NCI-H2227 (cell line): ENCODE results near the gene SSH3.

ENCODE experiments used
- DNase-seq: peaks from one replicate; lab custom pipeline; 2025; ENCODE audit not compliant: unreplicated experiment; lab: John Stamatoyannopoulos, UW

Gene SSH3

GRCh38 chr11:67290801-67291200 is 12.5 kb upstream of the SSH3 start:
- DNase-seq: peak; percentile 50

- DNase-seq: no peak
Observed at GRCh38 chr11:67291481-67292381, 11.6 kb upstream of the SSH3 start.

- no peak for DNase-seq
Observed at GRCh38 chr11:67292671-67293070, 10.7 kb upstream of the SSH3 start.

GRCh38 chr11:67293090-67293489 is 10.2 kb upstream of the SSH3 start:
- no peak for DNase-seq

GRCh38 chr11:67295846-67296245 is 7.5 kb upstream of the SSH3 start:
- DNase-seq: peak; percentile 18

GRCh38 chr11:67298786-67299185 is 4.5 kb upstream of the SSH3 start:
- no peak for DNase-seq

GRCh38 chr11:67299471-67300191 is 3.7 kb upstream of the SSH3 start:
- no peak for DNase-seq

- no peak for DNase-seq
Observed at GRCh38 chr11:67300256-67300755, 3.0 kb upstream of the SSH3 start.

GRCh38 chr11:67300756-67301312 is 2.5 kb upstream of the SSH3 start:
- no peak for DNase-seq

GRCh38 chr11:67301313-67301921 is 1.9 kb upstream of the SSH3 start:
- no peak for DNase-seq

- peak; percentile 82 for DNase-seq
Observed at GRCh38 chr11:67301951-67302516, 1.3 kb upstream of the SSH3 start.

GRCh38 chr11:67302571-67303131 is 679 bp upstream of the SSH3 start:
- peak; percentile 45 for DNase-seq

GRCh38 chr11:67303835-67304411 is 593 bp downstream of the SSH3 start:
- peak; percentile 45 for DNase-seq

GRCh38 chr11:67304511-67305113 is 1.3 kb downstream of the SSH3 start:
- no peak for DNase-seq

- no peak for DNase-seq
Observed at GRCh38 chr11:67306769-67307544, 3.6 kb downstream of the SSH3 start.

GRCh38 chr11:67307545-67308001 is 4.2 kb downstream of the SSH3 start:
- DNase-seq: no peak

- no peak for DNase-seq
Observed at GRCh38 chr11:67308031-67308866, 4.9 kb downstream of the SSH3 start.

- no peak for DNase-seq
Observed at GRCh38 chr11:67309166-67309565, 5.8 kb downstream of the SSH3 start.
